ENCODE results near the gene SLC44A3.

DNA sequence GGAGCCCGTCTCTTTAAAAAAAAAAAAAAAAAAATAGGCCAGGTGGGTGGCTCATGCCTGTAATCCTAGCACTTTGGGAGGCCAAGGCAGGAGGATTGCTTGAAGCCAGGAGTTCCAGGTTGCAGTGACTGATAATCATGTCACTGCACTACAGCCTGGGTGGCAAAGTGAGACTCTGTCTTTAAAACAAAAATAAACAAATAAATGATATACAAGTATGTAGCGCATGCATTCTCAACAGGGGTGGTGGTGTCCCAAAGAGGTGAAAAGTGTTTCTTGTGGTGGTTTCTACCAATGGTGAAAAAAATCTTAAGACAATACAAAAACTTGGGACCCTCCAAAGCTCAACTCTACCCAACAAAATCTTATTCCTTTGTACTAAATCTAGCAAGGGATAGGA lies 88.8 kb downstream of the SLC44A3 start:
- TF ChIP-seq POLR2A (IDR thresholded peaks at IDR 0.05) (no peak), POLR2AphosphoS5 (IDR thresholded peaks at IDR 0.05) (no peak), CTCF (IDR thresholded peaks at IDR 0.05) (no peak)
